Uterus (tissue), 2 donors: ENCODE data around the gene CD160.

Experiments used
- CTCF ChIP-seq, 4 experiments: fragments of 200-600 bp in 2 of 4; fragments of 450-650 bp in 2 of 4; sonication (generic) in 2 of 4; IDR thresholded peaks; one replicate each; pipeline ENCODE4 v1.5.1; 2016 to 2019; ENCODE audit warnings: antibody characterized with exemption in 4 of 4, mild to moderate bottlenecking in 2 of 4, moderate library complexity in 1 of 4
- POLR2A ChIP-seq, 2 donors: fragments of 450-650 bp; IDR thresholded peaks; one replicate each; pipeline ENCODE4 v1.6.1; 2016; ENCODE audit warnings: antibody characterized with exemption in 2 of 2, mild to moderate bottlenecking in 1 of 2, moderate library complexity in 1 of 2

DNA sequence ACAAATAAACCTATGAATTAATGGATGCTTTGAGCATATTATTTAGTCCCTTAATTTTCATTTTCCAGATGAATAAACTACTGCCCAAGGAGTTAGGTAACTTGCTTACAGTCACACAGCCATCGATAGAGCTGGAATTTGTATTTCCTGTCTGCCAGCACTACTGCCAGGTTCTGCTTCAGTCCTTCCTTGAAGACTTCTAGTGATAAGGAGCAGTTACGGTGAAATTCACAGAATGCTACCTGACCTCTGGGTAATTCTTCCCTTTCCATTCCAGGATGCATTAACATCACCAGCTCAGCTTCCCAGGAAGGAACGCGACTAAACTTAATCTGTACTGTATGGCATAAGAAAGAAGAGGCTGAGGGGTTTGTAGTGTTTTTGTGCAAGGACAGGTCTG, 11.2 kb downstream of the CD160 start:
- TF ChIP-seq POLR2A (IDR thresholded peaks at IDR 0.05) (no peak), CTCF (IDR thresholded peaks at IDR 0.05) (no peak)
